ENCODE data around the gene BCL2L13.

DNA sequence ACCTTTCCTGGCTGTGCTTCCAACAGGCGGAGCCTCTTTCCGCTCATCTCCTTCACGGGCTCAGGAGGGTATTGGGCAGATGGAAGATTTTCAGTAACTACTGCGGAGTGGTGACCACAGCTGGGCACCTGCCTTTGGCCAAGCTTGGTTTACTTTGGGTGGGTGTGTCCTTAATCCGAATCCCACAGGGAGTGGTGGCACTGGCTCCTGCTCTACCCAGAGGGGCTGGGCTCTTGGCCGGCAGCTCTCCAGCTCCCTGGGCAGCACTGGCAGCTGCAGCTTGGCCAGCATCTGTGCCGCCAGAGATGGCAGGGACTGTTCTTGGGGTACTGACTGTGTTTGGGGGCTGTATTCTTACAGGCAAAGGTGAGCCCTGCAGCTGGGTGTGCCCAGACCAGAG is 105.9 kb downstream of the BCL2L13 start:
- TF ChIP-seq POLR2AphosphoS5 (IDR thresholded peaks at IDR 0.05; ENCODE audit: low read depth, low read length) (no peak), TCF7L2 (IDR thresholded peaks at IDR 0.05; ENCODE audit: low read depth, low read length) (no peak)
- TF ChIP-seq, protein P1, sequence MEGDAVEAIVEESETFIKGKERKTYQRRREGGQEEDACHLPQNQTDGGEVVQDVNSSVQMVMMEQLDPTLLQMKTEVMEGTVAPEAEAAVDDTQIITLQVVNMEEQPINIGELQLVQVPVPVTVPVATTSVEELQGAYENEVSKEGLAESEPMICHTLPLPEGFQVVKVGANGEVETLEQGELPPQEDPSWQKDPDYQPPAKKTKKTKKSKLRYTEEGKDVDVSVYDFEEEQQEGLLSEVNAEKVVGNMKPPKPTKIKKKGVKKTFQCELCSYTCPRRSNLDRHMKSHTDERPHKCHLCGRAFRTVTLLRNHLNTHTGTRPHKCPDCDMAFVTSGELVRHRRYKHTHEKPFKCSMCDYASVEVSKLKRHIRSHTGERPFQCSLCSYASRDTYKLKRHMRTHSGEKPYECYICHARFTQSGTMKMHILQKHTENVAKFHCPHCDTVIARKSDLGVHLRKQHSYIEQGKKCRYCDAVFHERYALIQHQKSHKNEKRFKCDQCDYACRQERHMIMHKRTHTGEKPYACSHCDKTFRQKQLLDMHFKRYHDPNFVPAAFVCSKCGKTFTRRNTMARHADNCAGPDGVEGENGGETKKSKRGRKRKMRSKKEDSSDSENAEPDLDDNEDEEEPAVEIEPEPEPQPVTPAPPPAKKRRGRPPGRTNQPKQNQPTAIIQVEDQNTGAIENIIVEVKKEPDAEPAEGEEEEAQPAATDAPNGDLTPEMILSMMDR (IDR thresholded peaks at IDR 0.05): no peak
- TF ChIP-seq, protein P2, sequence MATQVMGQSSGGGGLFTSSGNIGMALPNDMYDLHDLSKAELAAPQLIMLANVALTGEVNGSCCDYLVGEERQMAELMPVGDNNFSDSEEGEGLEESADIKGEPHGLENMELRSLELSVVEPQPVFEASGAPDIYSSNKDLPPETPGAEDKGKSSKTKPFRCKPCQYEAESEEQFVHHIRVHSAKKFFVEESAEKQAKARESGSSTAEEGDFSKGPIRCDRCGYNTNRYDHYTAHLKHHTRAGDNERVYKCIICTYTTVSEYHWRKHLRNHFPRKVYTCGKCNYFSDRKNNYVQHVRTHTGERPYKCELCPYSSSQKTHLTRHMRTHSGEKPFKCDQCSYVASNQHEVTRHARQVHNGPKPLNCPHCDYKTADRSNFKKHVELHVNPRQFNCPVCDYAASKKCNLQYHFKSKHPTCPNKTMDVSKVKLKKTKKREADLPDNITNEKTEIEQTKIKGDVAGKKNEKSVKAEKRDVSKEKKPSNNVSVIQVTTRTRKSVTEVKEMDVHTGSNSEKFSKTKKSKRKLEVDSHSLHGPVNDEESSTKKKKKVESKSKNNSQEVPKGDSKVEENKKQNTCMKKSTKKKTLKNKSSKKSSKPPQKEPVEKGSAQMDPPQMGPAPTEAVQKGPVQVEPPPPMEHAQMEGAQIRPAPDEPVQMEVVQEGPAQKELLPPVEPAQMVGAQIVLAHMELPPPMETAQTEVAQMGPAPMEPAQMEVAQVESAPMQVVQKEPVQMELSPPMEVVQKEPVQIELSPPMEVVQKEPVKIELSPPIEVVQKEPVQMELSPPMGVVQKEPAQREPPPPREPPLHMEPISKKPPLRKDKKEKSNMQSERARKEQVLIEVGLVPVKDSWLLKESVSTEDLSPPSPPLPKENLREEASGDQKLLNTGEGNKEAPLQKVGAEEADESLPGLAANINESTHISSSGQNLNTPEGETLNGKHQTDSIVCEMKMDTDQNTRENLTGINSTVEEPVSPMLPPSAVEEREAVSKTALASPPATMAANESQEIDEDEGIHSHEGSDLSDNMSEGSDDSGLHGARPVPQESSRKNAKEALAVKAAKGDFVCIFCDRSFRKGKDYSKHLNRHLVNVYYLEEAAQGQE (IDR thresholded peaks at IDR 0.05; ENCODE audit: insufficient read depth in 1 of 2, low read depth in 2 of 2, low read length in 1 of 2): no peak
